Liver (tissue), 9 donors: ENCODE results near the gene KRIT1. TPM values are rescaled to one million over a fixed set of nuclear protein-coding genes. Genes with fewer than 3 reads are reported as not detected.

Experiments
- DNase-seq: peaks from one replicate; pipeline ENCODE4 v3.0.0-alpha.2; 2017; ENCODE audit warnings: low spot score
- H3K27ac ChIP-seq, 2 donors: one replicate each; pipeline ENCODE4 v1.7.0; 2013; ENCODE audit warnings: inconsistent platforms in 2 of 2, low read length in 2 of 2, control low read depth in 1 of 2, low read depth in 1 of 2, mild to moderate bottlenecking in 1 of 2
- H3K27me3 ChIP-seq, 4 donors: one replicate each; pipeline versions ENCODE4 v1.6.1 to v1.7.0; 2013; ENCODE audit warnings: low read length in 3 of 4, inconsistent platforms in 1 of 4, mild to moderate bottlenecking in 1 of 4, moderate library complexity in 1 of 4; ENCODE audit not compliant: control insufficient read depth in 4 of 4, insufficient read depth in 4 of 4
- H3K36me3 ChIP-seq, 4 donors: one replicate each; pipeline versions ENCODE4 v1.6.1 to v1.7.0; 2013; ENCODE audit warnings: low read length in 3 of 4, mild to moderate bottlenecking in 3 of 4, low read depth in 1 of 4, moderate library complexity in 1 of 4; ENCODE audit not compliant: control insufficient read depth in 4 of 4, insufficient read depth in 3 of 4
- H3K4me1 ChIP-seq, 4 donors: one replicate each; pipeline versions ENCODE4 v1.6.1 to v1.7.0; 2013; ENCODE audit warnings: low read length in 3 of 4, mild to moderate bottlenecking in 3 of 4, moderate library complexity in 1 of 4; ENCODE audit not compliant: control insufficient read depth in 4 of 4, insufficient read depth in 4 of 4
- H3K4me3 ChIP-seq, 3 donors: one replicate each; pipeline versions ENCODE4 v1.6.1 to v1.7.0; 2013; ENCODE audit warnings: low read length in 3 of 3, control low read depth in 1 of 3, low read depth in 1 of 3, mild to moderate bottlenecking in 1 of 3
- H3K9ac ChIP-seq, 2 donors: one replicate each; pipeline ENCODE4 v1.7.0; 2013; ENCODE audit warnings: low read length in 2 of 2, mild to moderate bottlenecking in 2 of 2, moderate library complexity in 2 of 2, control low read depth in 1 of 2, low read depth in 1 of 2
- H3K9me3 ChIP-seq, 4 donors: one replicate each; pipeline versions ENCODE4 v1.6.1 to v1.7.0; 2013; ENCODE audit warnings: low read length in 3 of 4; ENCODE audit not compliant: control insufficient read depth in 4 of 4
- ATF3 ChIP-seq: IDR thresholded peaks from 2 replicates; pipeline ENCODE4 v1.6.1; 2016; ENCODE audit warnings: antibody characterized with exemption
- CTCF ChIP-seq: fragments of 150-350 bp; IDR thresholded peaks from 2 replicates; pipeline ENCODE4 v1.5.1; 2017; ENCODE audit warnings: improper control_type of control experiment, low read depth, low read length; ENCODE audit not compliant: missing input control
- FOXA1 ChIP-seq: IDR thresholded peaks from 2 replicates; pipeline ENCODE4 v1.6.1; 2016; ENCODE audit warnings: antibody characterized with exemption
- FOXA2 ChIP-seq: IDR thresholded peaks from 2 replicates; pipeline ENCODE4 v1.6.1; 2016; ENCODE audit warnings: antibody characterized with exemption
- GABPA ChIP-seq, 2 donors: IDR thresholded peaks in 1 of 2; conservative IDR thresholded peaks in 1 of 2; 2 replicates each; pipeline ENCODE4 v1.6.1; 2016; ENCODE audit warnings: antibody characterized with exemption in 2 of 2, mild to moderate bottlenecking in 1 of 2, moderate library complexity in 1 of 2
- HNF4A ChIP-seq, 2 donors: conservative IDR thresholded peaks; 2 replicates each; pipeline ENCODE4 v1.6.1; 2016; ENCODE audit warnings: antibody characterized with exemption in 2 of 2, mild to moderate bottlenecking in 2 of 2
- HNF4G ChIP-seq: IDR thresholded peaks from 2 replicates; pipeline ENCODE4 v1.6.1; 2016; ENCODE audit warnings: antibody characterized with exemption
- MAX ChIP-seq: IDR thresholded peaks from 2 replicates; pipeline ENCODE4 v1.6.1; 2016; ENCODE audit warnings: antibody characterized with exemption
- NR2F2 ChIP-seq: IDR thresholded peaks from 2 replicates; pipeline ENCODE4 v1.6.1; 2016; ENCODE audit warnings: antibody characterized with exemption
- RAD21 ChIP-seq, 2 donors: IDR thresholded peaks; 2 replicates each; pipeline ENCODE4 v1.6.1; 2016; ENCODE audit warnings: antibody characterized with exemption in 2 of 2, mild to moderate bottlenecking in 2 of 2
- REST ChIP-seq: IDR thresholded peaks from 2 replicates; pipeline ENCODE4 v1.6.1; 2016; ENCODE audit warnings: antibody characterized with exemption, mild to moderate bottlenecking
- RXRA ChIP-seq, 2 donors: IDR thresholded peaks; 2 replicates each; pipeline ENCODE4 v1.6.1; 2017 to 2018; ENCODE audit warnings: antibody characterized with exemption in 2 of 2, mild to moderate bottlenecking in 1 of 2
- SP1 ChIP-seq: IDR thresholded peaks from 2 replicates; pipeline ENCODE4 v1.6.1; 2018; ENCODE audit warnings: antibody characterized with exemption, mild to moderate bottlenecking
- TAF1 ChIP-seq: conservative IDR thresholded peaks from 2 replicates; pipeline ENCODE4 v1.6.1; 2016; ENCODE audit warnings: antibody characterized with exemption, mild to moderate bottlenecking
- YY1 ChIP-seq: IDR thresholded peaks from 2 replicates; pipeline ENCODE4 v1.6.1; 2016; ENCODE audit warnings: antibody characterized with exemption, mild to moderate bottlenecking
- ZBTB33 ChIP-seq: IDR thresholded peaks from 2 replicates; pipeline ENCODE4 v1.6.1; 2016; ENCODE audit warnings: antibody characterized with exemption
- WGBS: extraction: QIAGEN DNeasy Blood & Tissue Kit; methylation state at CpG from one replicate; pipeline ENCODE4 v1.1.7; 2013; 5-methylcytosine and 5-hydroxymethylcytosine counted together
- polyA plus RNA-seq, 2 donors: library from polyadenylated mRNA; stranded (reverse) in 1 of 2; unstranded in 1 of 2; fragments of 200-250 nt in 1 of 2; fragments of >200 nt in 1 of 2; fragmentation: Nextera tagmentation in 1 of 2; extraction: Ambion mirVana in 1 of 2; gene quantifications; one replicate each; pipeline versions ENCODE4 v1.2.1 to v1.2.3, GENCODE V29; 2013 to 2015
- total RNA-seq, 2 donors: library from RNA; depleted of rRNA; stranded (reverse); fragments of >200 nt; gene quantifications; one replicate each; pipeline ENCODE4 v1.2.3, GENCODE V29; 2014
- donor health status: healthy.
- donor health status: healthy.
- donor health status: healthy.
- donor health status: healthy.
- donor health status: healthy.

KRIT1 gene
- total and polyA plus RNA-seq, 4 donors, result 8.0 to 48.4 (median 23.9) TPM

GRCh38 chr7:92158660-92159575, 86.8 kb downstream of the KRIT1 start:
- no peaks in the 10 kb centered on the region for H3K9me3 ChIP-seq
- no peaks in the 10 kb centered on the region for H3K27me3 ChIP-seq
- no peak overlapping the region for H3K9ac ChIP-seq
- 94% methylated on average over 3 of the region's 3 CpGs for WGBS
- TF ChIP-seq ATF3, result no peak
- no peak for TF ChIP-seq YY1
- TF ChIP-seq CTCF, result no peak
- TF ChIP-seq FOXA2, result no peak
- TF ChIP-seq FOXA1, result no peak
- no peak for TF ChIP-seq TAF1
- no peak for TF ChIP-seq SP1
- TF ChIP-seq RXRA (IDR thresholded peaks at IDR 0.05), result no peak
- TF ChIP-seq MAX, result no peak
- TF ChIP-seq RAD21 (IDR thresholded peaks at IDR 0.05), result no peak
- TF ChIP-seq NR2F2, result no peak
- TF ChIP-seq REST, result no peak
- no peak for TF ChIP-seq GABPA (IDR thresholded peaks at IDR 0.05 in 1 of 2, conservative IDR thresholded peaks at IDR 0.05 in 1 of 2)
- no peak for TF ChIP-seq ZBTB33
- no peak for TF ChIP-seq HNF4G
- TF ChIP-seq HNF4A (conservative IDR thresholded peaks at IDR 0.05), result no peak
- no peak overlapping the region for H3K4me3 ChIP-seq
- no peak overlapping the region for H3K27ac ChIP-seq
- no peaks in the 10 kb centered on the region for H3K36me3 ChIP-seq
- no peak for DNase-seq
- no peaks in the 10 kb centered on the region for H3K4me1 ChIP-seq
